HG02885 (cell line): ENCODE data around the gene PRDM8.

Source experiments
- ATAC-seq: cut with Tn5 transposase; IDR thresholded peaks from one replicate; pipeline ENCODE4 v1.9.1; 2021; ENCODE audit warnings: mild to moderate bottlenecking; ENCODE audit not compliant: unreplicated experiment, poor library complexity

Gene PRDM8

DNA sequence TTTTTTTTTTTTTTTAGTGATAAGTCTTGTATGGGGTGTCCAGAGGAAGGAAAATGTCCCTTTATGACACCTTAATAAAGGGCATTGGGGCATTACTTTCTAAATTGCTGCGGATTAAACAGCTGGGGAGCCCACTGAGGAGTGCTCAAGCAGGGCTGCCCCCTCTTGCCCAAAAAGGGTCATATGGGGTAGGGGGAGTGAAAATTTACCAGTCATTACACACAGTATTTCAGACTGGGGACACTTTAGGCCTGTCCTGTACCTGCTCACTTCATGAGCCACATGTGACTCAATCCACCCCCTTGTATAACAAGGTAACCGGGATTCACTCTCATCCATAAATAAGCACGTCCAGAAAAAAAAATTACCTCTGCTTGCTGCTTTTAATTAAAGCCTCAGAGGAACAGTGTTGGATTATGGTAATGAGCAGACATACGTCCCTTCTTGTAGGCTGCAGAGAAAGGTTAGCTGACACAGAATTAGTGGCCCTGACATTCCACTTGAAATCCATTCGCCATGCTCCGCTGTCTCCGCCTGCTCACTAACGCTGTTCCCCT is 1.8 kb downstream of the PRDM8 start:
- ATAC-seq: no peak

DNA sequence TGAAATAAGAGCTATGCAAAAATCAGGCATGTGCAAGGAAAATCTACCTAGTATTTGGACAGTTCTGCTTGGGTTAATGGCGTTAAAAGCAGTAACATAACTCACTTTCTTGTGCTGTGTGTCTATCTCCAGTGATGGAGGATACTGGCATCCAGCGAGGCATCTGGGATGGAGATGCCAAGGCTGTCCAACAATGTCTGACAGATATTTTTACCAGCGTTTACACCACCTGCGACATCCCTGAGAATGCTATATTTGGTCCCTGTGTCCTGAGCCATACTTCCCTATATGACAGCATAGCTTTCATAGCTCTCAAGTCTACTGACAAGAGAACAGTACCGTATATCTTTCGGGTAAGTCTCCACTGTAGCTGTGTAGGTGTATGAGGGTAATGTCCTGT is 2.6 kb downstream of the PRDM8 start:
- ATAC-seq: no peak

DNA sequence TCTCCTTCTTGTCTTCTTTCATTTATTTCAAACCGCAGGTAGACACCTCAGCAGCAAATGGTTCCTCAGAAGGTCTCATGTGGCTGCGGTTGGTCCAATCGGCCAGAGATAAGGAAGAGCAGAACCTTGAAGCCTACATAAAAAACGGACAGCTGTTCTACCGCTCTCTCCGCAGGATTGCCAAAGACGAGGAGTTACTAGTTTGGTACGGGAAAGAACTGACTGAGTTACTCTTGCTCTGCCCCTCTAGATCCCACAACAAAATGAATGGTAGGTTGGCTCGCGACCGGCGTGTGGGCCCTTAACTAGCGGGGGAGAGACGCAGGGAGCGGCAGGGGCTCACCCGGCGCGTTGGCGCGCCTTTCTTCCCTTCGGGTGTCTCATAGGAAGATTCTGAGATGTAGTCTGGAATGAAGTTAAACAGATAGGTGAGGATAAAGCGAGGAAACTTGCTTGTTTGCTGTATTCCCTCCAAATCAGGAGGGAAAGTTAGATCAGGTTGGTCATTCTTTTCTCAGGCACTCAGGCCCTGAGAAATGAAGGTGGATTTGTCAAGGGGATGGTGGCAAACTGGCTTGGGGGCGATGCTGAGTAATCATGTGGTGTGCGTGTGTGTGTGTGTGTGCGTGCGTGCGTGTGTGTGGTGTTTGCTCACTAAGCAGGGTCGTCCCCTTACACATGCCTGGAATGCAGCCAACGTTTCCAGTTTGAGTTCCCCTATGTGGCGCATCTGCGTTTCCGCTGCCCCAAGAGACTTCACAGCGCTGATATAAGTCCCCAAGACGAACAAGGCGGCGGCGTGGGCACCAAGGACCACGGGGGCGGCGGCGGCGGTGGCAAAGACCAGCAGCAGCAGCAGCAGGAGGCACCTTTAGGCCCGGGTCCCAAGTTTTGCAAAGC is 4.2 kb downstream of the PRDM8 start:
- ATAC-seq: peak; percentile 10

DNA sequence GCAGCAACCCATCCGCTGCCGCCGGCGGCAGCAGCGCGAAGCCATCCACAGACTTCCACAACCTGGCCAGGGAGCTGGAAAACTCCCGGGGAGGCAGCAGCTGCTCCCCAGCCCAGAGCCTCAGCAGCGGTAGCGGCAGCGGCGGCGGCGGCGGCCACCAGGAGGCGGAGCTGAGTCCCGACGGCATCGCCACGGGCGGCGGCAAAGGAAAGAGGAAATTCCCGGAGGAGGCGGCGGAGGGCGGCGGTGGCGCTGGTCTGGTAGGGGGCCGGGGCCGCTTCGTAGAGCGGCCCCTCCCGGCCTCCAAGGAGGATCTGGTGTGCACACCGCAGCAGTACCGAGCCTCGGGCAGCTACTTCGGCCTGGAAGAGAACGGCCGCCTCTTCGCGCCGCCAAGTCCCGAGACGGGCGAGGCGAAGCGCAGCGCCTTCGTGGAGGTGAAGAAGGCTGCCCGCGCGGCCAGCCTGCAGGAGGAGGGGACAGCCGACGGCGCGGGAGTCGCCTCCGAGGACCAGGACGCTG is 4.9 kb downstream of the PRDM8 start:
- peak; percentile 85 for ATAC-seq

GRCh38 chr4:80202741-80203553 is 5.6 kb downstream of the PRDM8 start:
- peak; percentile 40 for ATAC-seq

GRCh38 chr4:80204433-80205011 is 7.2 kb downstream of the PRDM8 start:
- no peak for ATAC-seq

- ATAC-seq: no peak
These were observed 8.8 kb downstream of the PRDM8 start for GRCh38 chr4:80206111-80206510.

GRCh38 chr4:80206521-80207171 is 9.3 kb downstream of the PRDM8 start:
- no peak for ATAC-seq

GRCh38 chr4:80207172-80207583 is 9.9 kb downstream of the PRDM8 start:
- no peak for ATAC-seq

DNA sequence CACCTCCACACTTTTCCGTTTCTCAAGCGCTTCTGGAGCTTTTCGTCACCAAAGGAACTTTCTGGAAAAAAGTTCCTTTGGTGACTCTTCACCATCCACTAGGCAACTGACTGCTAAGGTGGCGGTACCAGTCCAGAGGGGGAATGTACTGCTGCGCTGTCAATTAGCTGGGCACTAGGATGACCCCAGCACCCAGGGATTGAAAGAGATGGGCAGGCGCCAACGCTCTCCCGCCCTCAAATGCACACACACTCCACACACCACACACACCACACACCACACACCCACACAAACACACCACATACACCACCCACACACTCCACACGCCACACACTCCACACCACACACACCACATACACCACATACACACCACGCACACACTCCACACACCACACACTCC is 10.4 kb downstream of the PRDM8 start:
- no peak for ATAC-seq

- ATAC-seq: no peak
These were observed 11.5 kb downstream of the PRDM8 start for GRCh38 chr4:80208610-80209339.

GRCh38 chr4:80209340-80209701 is 12.0 kb downstream of the PRDM8 start:
- no peak for ATAC-seq

DNA sequence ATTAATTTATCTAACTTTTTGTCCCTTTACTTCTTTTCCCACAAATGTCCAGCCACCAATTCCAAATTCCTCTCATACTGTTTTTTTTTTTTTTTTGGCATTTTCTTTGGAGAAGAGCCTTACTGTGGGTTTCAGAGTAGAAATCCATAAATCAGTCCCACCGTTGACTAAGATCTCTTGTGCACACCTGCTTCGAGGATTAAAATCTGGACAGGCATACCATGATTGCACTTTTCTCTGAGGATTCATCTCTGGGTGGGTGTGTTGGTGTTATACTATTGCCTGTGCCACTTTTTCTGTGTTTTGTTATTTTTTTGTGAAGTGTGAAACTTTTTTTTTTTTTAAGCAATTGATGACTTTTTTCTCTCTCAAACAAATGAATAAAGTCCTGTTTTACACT is 13.2 kb downstream of the PRDM8 start:
- ATAC-seq: no peak

GRCh38 chr4:80213117-80213815 is 16.0 kb downstream of the PRDM8 start:
- ATAC-seq: no peak

DNA sequence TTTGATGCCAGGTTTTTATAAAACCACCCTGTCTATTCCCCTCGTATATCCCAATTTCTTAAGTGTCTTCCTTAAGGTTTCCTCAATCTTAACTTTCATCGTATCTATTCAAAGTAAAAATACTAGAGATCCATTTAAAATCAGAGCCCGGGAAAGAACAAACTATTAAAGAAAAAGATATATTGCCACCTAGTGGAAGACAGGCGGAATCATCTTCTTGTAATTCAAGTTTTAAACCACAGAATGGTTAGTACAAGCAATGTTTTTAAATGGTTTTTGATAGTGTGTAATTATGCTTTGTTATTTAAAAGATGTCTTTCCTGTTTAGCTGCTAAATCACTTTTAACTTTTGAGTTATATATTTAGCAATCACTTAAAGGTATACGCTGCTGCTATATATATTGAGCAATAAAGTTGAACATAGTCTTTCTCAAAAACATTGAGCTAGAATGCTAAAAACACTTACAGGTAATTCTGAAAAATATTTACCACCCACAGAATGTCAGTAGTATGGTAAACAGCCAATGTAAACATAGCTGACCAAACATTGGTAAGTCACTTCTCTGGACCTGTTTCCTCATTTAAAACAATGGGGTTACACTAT is 18.2 kb downstream of the PRDM8 start:
- ATAC-seq: no peak

- no peak for ATAC-seq
These were observed 18.9 kb downstream of the PRDM8 start for GRCh38 chr4:80216100-80216761.

GRCh38 chr4:80219301-80220025 is 22.2 kb downstream of the PRDM8 start:
- ATAC-seq: no peak
